Measurements from ENCODE around the gene SERTAD4. TPM values are rescaled to one million over a fixed set of nuclear protein-coding genes. Genes with fewer than 3 reads are reported as not detected.
A peak's percentile ranks its signal among the peaks of the same experiment; 100 is the strongest.

Gene SERTAD4
- total and polyA plus RNA-seq, 12 donors = 0.04 to 1.7 (median 0.57) TPM; not detected in 1

DNA sequence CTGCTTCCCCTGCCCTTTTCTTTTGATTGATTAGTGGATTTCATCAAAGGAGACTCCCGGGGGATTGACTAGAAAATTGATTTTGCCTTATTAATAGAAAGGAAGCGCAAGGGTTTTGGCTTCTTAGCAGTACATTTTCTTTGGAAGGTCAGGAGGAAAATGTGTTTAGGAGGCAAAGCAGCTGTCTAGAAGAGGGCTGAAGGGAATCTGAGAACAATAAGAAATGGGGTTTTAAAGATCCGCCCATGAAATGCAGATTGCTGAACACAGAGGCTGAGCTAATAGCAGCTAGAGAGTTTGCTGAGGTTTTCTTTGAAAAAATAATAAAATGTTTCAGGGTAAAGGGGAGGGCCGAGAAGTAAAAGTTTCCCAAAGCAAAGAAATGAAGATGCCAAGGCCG lies 4.9 kb downstream of the SERTAD4 start:
- Histone ChIP-seq H3K4me3 (no peak overlapping the region), H3K4me1 (replicated peaks in 1 of 2) (peaks cover 13 to 15% of the 10 kb centered on the region in 2 donors), H3K9me3 (replicated peaks in 1 of 3) (no peaks in the 10 kb centered on the region), H3K27me3 (peaks cover 24% of the 10 kb centered on the region), H3K27ac (peak overlapping the region in 2 of 5 donors; percentile 17 to 30), H3K36me3 (replicated peaks in 1 of 2) (no peaks in the 10 kb centered on the region)
- DNase-seq = no peak
- intact Hi-C loops (cut with DNase I) = no loop called here
- TF ChIP-seq, protein P1, sequence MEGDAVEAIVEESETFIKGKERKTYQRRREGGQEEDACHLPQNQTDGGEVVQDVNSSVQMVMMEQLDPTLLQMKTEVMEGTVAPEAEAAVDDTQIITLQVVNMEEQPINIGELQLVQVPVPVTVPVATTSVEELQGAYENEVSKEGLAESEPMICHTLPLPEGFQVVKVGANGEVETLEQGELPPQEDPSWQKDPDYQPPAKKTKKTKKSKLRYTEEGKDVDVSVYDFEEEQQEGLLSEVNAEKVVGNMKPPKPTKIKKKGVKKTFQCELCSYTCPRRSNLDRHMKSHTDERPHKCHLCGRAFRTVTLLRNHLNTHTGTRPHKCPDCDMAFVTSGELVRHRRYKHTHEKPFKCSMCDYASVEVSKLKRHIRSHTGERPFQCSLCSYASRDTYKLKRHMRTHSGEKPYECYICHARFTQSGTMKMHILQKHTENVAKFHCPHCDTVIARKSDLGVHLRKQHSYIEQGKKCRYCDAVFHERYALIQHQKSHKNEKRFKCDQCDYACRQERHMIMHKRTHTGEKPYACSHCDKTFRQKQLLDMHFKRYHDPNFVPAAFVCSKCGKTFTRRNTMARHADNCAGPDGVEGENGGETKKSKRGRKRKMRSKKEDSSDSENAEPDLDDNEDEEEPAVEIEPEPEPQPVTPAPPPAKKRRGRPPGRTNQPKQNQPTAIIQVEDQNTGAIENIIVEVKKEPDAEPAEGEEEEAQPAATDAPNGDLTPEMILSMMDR (IDR thresholded peaks at IDR 0.05) = no peak
- no peak for TF ChIP-seq POLR2A (IDR thresholded peaks at IDR 0.05)
- WGBS, 4 donors = 45 to 60% (median 54%) methylated on average over 5 of the region's 5 CpGs

DNA sequence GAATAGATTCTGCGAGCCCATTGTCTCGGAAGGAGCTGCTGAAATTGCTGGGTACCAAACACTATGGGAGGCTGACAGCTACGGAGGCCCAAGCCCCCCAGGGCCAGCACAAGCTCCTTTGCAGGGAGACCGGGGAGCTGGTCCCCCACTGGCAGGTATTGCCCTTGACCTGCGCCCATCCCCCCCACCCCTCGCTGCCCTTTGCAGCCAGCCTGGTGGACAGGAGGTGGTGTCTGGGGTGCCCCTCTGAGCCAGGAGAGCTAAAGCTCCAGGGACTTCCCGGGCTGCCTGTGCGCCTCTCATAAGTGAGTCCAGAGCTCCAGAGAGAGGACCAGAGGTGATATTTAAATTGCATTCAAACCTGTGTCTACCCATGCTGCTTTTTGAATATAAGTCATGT lies 5.4 kb downstream of the SERTAD4 start:
- H3K27ac ChIP-seq = peak overlapping the region in 1 of 5 donors; percentile 37
- no peaks in the 10 kb centered on the region for H3K9me3 ChIP-seq (replicated peaks in 1 of 3)
- no peaks in the 10 kb centered on the region for H3K36me3 ChIP-seq (replicated peaks in 1 of 2)
- H3K4me3 ChIP-seq = no peak overlapping the region
- TF ChIP-seq, protein P1 (IDR thresholded peaks at IDR 0.05) = no peak
- no peak for TF ChIP-seq POLR2A (IDR thresholded peaks at IDR 0.05)
- 69 to 73% (median 71%) methylated on average over 3 to 8 of the region's 8 CpGs for whole genome bisulfite sequencing, 4 donors
- peaks cover 21% of the 10 kb centered on the region for H3K27me3 ChIP-seq
- DNase-seq = no peak
- intact Hi-C loops (cut with DNase I) = no loop called here
- peaks cover 12 to 13% of the 10 kb centered on the region in 2 donors for H3K4me1 ChIP-seq (replicated peaks in 1 of 2)

DNA sequence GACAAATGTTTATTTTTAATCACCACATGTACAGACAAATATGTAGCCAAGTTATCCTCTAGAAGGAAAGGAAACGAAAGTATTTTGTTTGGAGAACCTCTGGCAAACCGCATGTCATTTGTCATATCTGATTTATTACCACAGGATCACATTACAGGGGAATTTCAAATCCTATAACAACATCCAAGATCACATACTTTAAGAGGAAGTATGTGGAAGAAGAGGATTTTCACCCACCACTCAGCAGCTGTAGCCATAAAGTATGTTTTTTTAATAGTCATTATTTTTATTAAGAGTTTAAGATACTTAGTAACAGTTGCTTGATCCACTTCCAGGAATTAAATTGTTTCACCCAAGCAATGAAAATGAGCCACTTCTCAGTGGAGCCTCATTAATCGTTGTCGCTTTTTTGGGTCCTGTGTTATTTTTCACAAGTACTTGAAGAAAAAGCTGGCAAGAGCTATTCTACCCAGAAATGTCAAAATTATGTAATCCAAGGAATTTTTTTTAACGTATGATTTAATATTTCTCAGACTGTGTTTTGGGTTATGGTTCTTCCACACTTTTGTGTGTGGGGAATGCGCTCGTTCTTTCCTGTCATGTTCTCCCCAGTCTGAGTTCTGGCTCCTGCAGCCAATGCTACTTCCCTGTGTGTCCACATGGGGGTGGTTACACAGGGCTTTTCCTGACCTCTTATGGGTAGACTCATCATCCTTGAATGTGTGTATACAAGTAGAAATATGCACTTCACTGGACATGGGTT lies 6.9 kb downstream of the SERTAD4 start:
- peaks cover 11% of the 10 kb centered on the region for H3K27me3 ChIP-seq
- H3K9me3 ChIP-seq (replicated peaks in 1 of 3) = no peaks in the 10 kb centered on the region
- no peak overlapping the region for H3K4me3 ChIP-seq
- H3K27ac ChIP-seq = no peak overlapping the region
- intact Hi-C loops (cut with DNase I) = no loop called here
- no peaks in the 10 kb centered on the region for H3K36me3 ChIP-seq (replicated peaks in 1 of 2)
- TF ChIP-seq POLR2A (IDR thresholded peaks at IDR 0.05) = no peak
- TF ChIP-seq, protein P1 (IDR thresholded peaks at IDR 0.05) = peak in 3 of 6 experiments; percentile 28 to 39 (median 29)
- peak in 1 of 7 donors; percentile 59 for DNase-seq
- 43 to 49% (median 46%) methylated on average over 7 of the region's 7 CpGs for WGBS, 4 donors
- no peaks in the 10 kb centered on the region for H3K4me1 ChIP-seq (replicated peaks in 1 of 2)

DNA sequence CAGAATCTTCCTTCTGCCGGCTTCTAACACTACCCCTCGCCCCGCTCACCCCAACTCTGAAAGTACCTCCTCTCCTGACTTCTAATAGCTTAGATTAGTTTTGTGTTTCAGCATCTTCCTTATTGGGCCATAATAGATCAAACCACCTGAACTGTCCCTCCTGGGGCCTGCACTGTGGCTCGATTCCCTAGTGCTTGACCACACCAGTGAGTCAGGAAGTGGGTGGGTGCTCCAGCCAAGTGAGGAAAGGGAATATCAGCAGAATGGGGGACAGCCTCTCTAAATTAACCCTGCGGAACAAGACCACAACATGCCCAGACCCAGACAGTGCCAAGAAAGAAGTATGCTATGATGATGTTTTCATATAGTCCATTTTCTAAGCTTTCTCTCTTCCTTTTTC lies 8.5 kb downstream of the SERTAD4 start:
- Histone ChIP-seq H3K9me3 (replicated peaks in 1 of 3) (no peaks in the 10 kb centered on the region), H3K27ac (no peak overlapping the region), H3K36me3 (replicated peaks in 1 of 2) (no peaks in the 10 kb centered on the region), H3K4me3 (no peak overlapping the region), H3K27me3 (no peaks in the 10 kb centered on the region), H3K4me1 (replicated peaks in 1 of 2) (no peaks in the 10 kb centered on the region)
- WGBS, 4 donors = 79 to 90% (median 86%) methylated on average over 5 of the region's 5 CpGs
- TF ChIP-seq, protein P1 (IDR thresholded peaks at IDR 0.05) = no peak
- no peak for TF ChIP-seq POLR2A (IDR thresholded peaks at IDR 0.05)
- intact Hi-C loops (cut with DNase I) = no loop called here
- no peak for DNase-seq

All from adrenal gland (tissue), 12 donors.